Body of pancreas (tissue), 4 donors: ENCODE measurements around the gene KDELR1.

ENCODE experiments used
- CTCF ChIP-seq, 7 experiments: fragments of 450-650 bp in 4 of 7; fragments of 200-600 bp in 3 of 7; sonication (generic) in 3 of 7; IDR thresholded peaks; one replicate each; pipeline ENCODE4 v1.5.1; 2016 to 2019; ENCODE audit warnings: antibody characterized with exemption in 7 of 7
- POLR2A ChIP-seq, 3 donors: fragments of 450-650 bp; IDR thresholded peaks; one replicate each; pipeline ENCODE4 v1.6.1; 2016; ENCODE audit warnings: antibody characterized with exemption in 3 of 3, mild to moderate bottlenecking in 2 of 3

GRCh38 chr19:48421548-48421947 is 30.2 kb upstream of the KDELR1 start:
- TF ChIP-seq CTCF (IDR thresholded peaks at IDR 0.05) (no peak), POLR2A (IDR thresholded peaks at IDR 0.05) (no peak)
